Vagina (tissue), 2 donors: ENCODE results near the gene MPND.

ENCODE experiments used
- POLR2A ChIP-seq, 2 donors: fragments of 450-650 bp; IDR thresholded peaks; one replicate each; pipeline ENCODE4 v1.6.1; 2017; ENCODE audit warnings: antibody characterized with exemption in 2 of 2, mild to moderate bottlenecking in 2 of 2, moderate library complexity in 2 of 2
- POLR2AphosphoS5 ChIP-seq, 2 donors: sonication (generic); formaldehyde crosslinking; IDR thresholded peaks; one replicate each; pipeline ENCODE4 v1.9.0; 2017; ENCODE audit warnings: antibody characterized with exemption in 2 of 2, mild to moderate bottlenecking in 2 of 2, low read depth in 1 of 2; ENCODE audit not compliant: insufficient read depth in 1 of 2
- TF ChIP-seq, protein P1 (sequence below), 3 experiments: fragments of 450-650 bp in 2 of 3; fragments of 200-600 bp in 1 of 3; sonication (generic) in 1 of 3; IDR thresholded peaks; one replicate each; pipeline ENCODE4 v1.5.1; 2017 to 2019; ENCODE audit warnings: antibody characterized with exemption in 3 of 3, mild to moderate bottlenecking in 2 of 3, moderate library complexity in 2 of 3

GRCh38 chr19:4360641-4361151 lies 17.3 kb downstream of the MPND start:
- TF ChIP-seq, protein P1, sequence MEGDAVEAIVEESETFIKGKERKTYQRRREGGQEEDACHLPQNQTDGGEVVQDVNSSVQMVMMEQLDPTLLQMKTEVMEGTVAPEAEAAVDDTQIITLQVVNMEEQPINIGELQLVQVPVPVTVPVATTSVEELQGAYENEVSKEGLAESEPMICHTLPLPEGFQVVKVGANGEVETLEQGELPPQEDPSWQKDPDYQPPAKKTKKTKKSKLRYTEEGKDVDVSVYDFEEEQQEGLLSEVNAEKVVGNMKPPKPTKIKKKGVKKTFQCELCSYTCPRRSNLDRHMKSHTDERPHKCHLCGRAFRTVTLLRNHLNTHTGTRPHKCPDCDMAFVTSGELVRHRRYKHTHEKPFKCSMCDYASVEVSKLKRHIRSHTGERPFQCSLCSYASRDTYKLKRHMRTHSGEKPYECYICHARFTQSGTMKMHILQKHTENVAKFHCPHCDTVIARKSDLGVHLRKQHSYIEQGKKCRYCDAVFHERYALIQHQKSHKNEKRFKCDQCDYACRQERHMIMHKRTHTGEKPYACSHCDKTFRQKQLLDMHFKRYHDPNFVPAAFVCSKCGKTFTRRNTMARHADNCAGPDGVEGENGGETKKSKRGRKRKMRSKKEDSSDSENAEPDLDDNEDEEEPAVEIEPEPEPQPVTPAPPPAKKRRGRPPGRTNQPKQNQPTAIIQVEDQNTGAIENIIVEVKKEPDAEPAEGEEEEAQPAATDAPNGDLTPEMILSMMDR (IDR thresholded peaks at IDR 0.05), result no peak
- no peak for TF ChIP-seq POLR2A (IDR thresholded peaks at IDR 0.05)
- no peak for TF ChIP-seq POLR2AphosphoS5 (IDR thresholded peaks at IDR 0.05; ENCODE audit: insufficient read depth in 1 of 2, low read depth in 1 of 2)
